Keratinocyte (primary cell): ENCODE data around the gene FKBP14. TPM values are rescaled to one million over a fixed set of nuclear protein-coding genes. Genes with fewer than 3 reads are reported as not detected.
A peak's percentile ranks its signal among the peaks of the same experiment; 100 is the strongest.
"Not testable (repeated sequence)": the region's sequence is repeated elsewhere in the genome, so short reads cannot be mapped to it uniquely, and the experiment has no call there.

Experiments used
- DNase-seq: peaks from one replicate; pipeline ENCODE4 v3.0.0-alpha.2; 2011; ENCODE audit warnings: low read depth, missing footprints, low spot score
- FAIRE-seq: peaks from 2 replicates; lab custom pipeline; 2011; peaks lifted over from hg19 to GRCh38; lab: Jason Lieb, UNC
- H2AFZ ChIP-seq: 2 replicates; pipeline ENCODE4 v1.6.0; 2012; ENCODE audit warnings: low read length, control low read depth, inconsistent platforms; ENCODE audit not compliant: control insufficient read depth
- H3K27ac ChIP-seq: 2 replicates; pipeline ENCODE4 v1.5.1; 2011; ENCODE audit warnings: low read length; ENCODE audit not compliant: control insufficient read depth, insufficient read depth
- H3K27me3 ChIP-seq: 3 replicates; pipeline ENCODE4 v1.6.0; 2011; ENCODE audit warnings: low read length; ENCODE audit not compliant: control insufficient read depth, insufficient read depth; ENCODE audit errors: extremely low read depth
- H3K36me3 ChIP-seq, 2 experiments: 2 replicates in 1 of 2; 3 replicates in 1 of 2; pipeline ENCODE4 v1.5.1; 2011; ENCODE audit warnings: low read length in 2 of 2, mild to moderate bottlenecking in 1 of 2; ENCODE audit not compliant: control insufficient read depth in 2 of 2, insufficient read depth in 2 of 2; ENCODE audit errors: extremely low read depth in 1 of 2
- H3K4me1 ChIP-seq: 3 replicates; pipeline ENCODE4 v1.5.1; 2011; ENCODE audit warnings: low read length; ENCODE audit not compliant: control insufficient read depth, insufficient read depth; ENCODE audit errors: extremely low read depth
- H3K4me2 ChIP-seq: 3 replicates; pipeline ENCODE4 v1.6.0; 2011; ENCODE audit warnings: low read depth, low read length; ENCODE audit not compliant: control insufficient read depth, insufficient read depth; ENCODE audit errors: extremely low read depth
- H3K4me3 ChIP-seq, 3 experiments: fragments of 200-600 bp in 1 of 3; sonication (generic) in 1 of 3; 2 replicates in 2 of 3; 3 replicates in 1 of 3; pipeline ENCODE4 v1.5.1; 2011 to 2016; ENCODE audit warnings: low read length in 3 of 3, mild to moderate bottlenecking in 3 of 3, control low read depth in 2 of 3, inconsistent platforms in 1 of 3, low read depth in 1 of 3, mixed read lengths in 1 of 3, mixed run types in 1 of 3, moderate library complexity in 1 of 3; ENCODE audit not compliant: control insufficient read depth in 2 of 3, insufficient read depth in 2 of 3; ENCODE audit errors: extremely low read depth in 1 of 3
- H3K79me2 ChIP-seq: 2 replicates; pipeline ENCODE4 v1.6.0; 2012; ENCODE audit warnings: low read length; ENCODE audit not compliant: control insufficient read depth, insufficient read depth
- H3K9ac ChIP-seq: 3 replicates; pipeline ENCODE4 v1.6.0; 2011; ENCODE audit warnings: low read length; ENCODE audit not compliant: control insufficient read depth, insufficient read depth; ENCODE audit errors: extremely low read depth
- H3K9me1 ChIP-seq: 3 replicates; pipeline ENCODE4 v1.6.0; 2011; ENCODE audit warnings: low read length; ENCODE audit not compliant: control insufficient read depth, insufficient read depth; ENCODE audit errors: extremely low read depth
- H3K9me3 ChIP-seq: 2 replicates; pipeline ENCODE4 v1.5.1; 2012; ENCODE audit warnings: low read depth, low read length; ENCODE audit not compliant: control insufficient read depth
- H4K20me1 ChIP-seq: 3 replicates; pipeline ENCODE4 v1.6.0; 2011; ENCODE audit warnings: low read length; ENCODE audit not compliant: control insufficient read depth, insufficient read depth; ENCODE audit errors: extremely low read depth
- EZH2 ChIP-seq: IDR thresholded peaks from one replicate; pipeline ENCODE4 v1.6.1; 2012; ENCODE audit warnings: inconsistent platforms, mild to moderate bottlenecking, low read length, moderate library complexity
- dilution Hi-C: fragments of 300-500 bp; cut with MboI; formaldehyde crosslinking; loops from one replicate; pipeline ENCODE4 v1.7.0; 2020; ENCODE audit warnings: low sequenced_read_pairs; ENCODE audit not compliant: extremely low pct_ligation_motif_present
- polyA plus RNA-seq, 5 experiments: library from polyadenylated mRNA; depleted of rRNA in 3 of 5; stranded (reverse) in 3 of 5; stranded (forward) in 1 of 5; unstranded in 1 of 5; fragments of >200 nt; gene quantifications; 1 replicate in 1 of 5; 2 replicates in 3 of 5; 3 replicates in 1 of 5; pipeline versions ENCODE4 v1.2.1 to v1.2.3, GENCODE V29; 2011 to 2012; ENCODE audit warnings: missing spikeins in 2 of 5, low read depth in 1 of 5, low replicate concordance in 1 of 5
- TF ChIP-seq, protein P1 (sequence below), 3 experiments: IDR thresholded peaks in 1 of 3; conservative IDR thresholded peaks in 1 of 3; optimal IDR thresholded peaks in 1 of 3; 2 replicates in 2 of 3; 3 replicates in 1 of 3; pipeline versions ENCODE3 to v1.5.1; 2011; ENCODE audit warnings: low read length in 3 of 3, mild to moderate bottlenecking in 3 of 3, moderate library complexity in 2 of 3, control low read depth in 1 of 3, inconsistent platforms in 1 of 3; ENCODE audit not compliant: insufficient read depth in 2 of 3; ENCODE audit errors: extremely low read depth in 1 of 3

Gene FKBP14
- polyA plus RNA-seq, 1 donor (not counting 4 experiments of a cell fraction or from before 2014, with no cell fraction given) = 24.5 TPM

- Histone ChIP-seq H2AFZ (no peak overlapping the region), H3K9me1 (no peaks in the 10 kb centered on the region), H3K36me3 (peaks cover 4 to 9% of the 10 kb centered on the region in 2 experiments), H3K9ac (no peak overlapping the region), H3K9me3 (no peaks in the 10 kb centered on the region), H3K27me3 (no peaks in the 10 kb centered on the region), H3K4me1 (no peaks in the 10 kb centered on the region), H3K79me2 (no peaks in the 10 kb centered on the region), H3K4me2 (no peak overlapping the region), H3K27ac (no peak overlapping the region), H4K20me1 (no peaks in the 10 kb centered on the region), H3K4me3 (no peak overlapping the region)
- no peak for TF ChIP-seq EZH2
- TF ChIP-seq, protein P1, sequence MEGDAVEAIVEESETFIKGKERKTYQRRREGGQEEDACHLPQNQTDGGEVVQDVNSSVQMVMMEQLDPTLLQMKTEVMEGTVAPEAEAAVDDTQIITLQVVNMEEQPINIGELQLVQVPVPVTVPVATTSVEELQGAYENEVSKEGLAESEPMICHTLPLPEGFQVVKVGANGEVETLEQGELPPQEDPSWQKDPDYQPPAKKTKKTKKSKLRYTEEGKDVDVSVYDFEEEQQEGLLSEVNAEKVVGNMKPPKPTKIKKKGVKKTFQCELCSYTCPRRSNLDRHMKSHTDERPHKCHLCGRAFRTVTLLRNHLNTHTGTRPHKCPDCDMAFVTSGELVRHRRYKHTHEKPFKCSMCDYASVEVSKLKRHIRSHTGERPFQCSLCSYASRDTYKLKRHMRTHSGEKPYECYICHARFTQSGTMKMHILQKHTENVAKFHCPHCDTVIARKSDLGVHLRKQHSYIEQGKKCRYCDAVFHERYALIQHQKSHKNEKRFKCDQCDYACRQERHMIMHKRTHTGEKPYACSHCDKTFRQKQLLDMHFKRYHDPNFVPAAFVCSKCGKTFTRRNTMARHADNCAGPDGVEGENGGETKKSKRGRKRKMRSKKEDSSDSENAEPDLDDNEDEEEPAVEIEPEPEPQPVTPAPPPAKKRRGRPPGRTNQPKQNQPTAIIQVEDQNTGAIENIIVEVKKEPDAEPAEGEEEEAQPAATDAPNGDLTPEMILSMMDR (optimal IDR thresholded peaks at IDR 0.05 in 1 of 3, IDR thresholded peaks at IDR 0.05 in 1 of 3, conservative IDR thresholded peaks at IDR 0.05 in 1 of 3; ENCODE audit: extremely low read depth in 1 of 3, insufficient read depth in 2 of 3, low read length in 3 of 3) = no peak
- dilution Hi-C loops = no loop called here
- DNase-seq (no peak), FAIRE-seq (no peak)
Observed at GRCh38 chr7:30062587-30062986, 36.1 kb upstream of the FKBP14 start.

GRCh38 chr7:30061786-30062185 is 35.3 kb upstream of the FKBP14 start:
- H2AFZ ChIP-seq, H3K4me2 ChIP-seq, H3K9me1 ChIP-seq, dilution Hi-C loops, H3K4me3 ChIP-seq, H3K27me3 ChIP-seq, H4K20me1 ChIP-seq, H3K27ac ChIP-seq, H3K4me1 ChIP-seq, H3K9me3 ChIP-seq, H3K79me2 ChIP-seq, H3K36me3 ChIP-seq, DNase-seq, H3K9ac ChIP-seq: not testable (repeated sequence)
- peak; percentile 72 for FAIRE-seq
- TF ChIP-seq, protein P1 (optimal IDR thresholded peaks at IDR 0.05 in 1 of 3, IDR thresholded peaks at IDR 0.05 in 1 of 3, conservative IDR thresholded peaks at IDR 0.05 in 1 of 3; ENCODE audit: extremely low read depth in 1 of 3, insufficient read depth in 2 of 3, low read length in 3 of 3) = peak; percentile 23 to 56 (median 36)
